Endothelial cell of umbilical vein (primary cell): ENCODE data around the gene SKI. TPM values are rescaled to one million over a fixed set of nuclear protein-coding genes. Genes with fewer than 3 reads are reported as not detected.
A peak's percentile ranks its signal among the peaks of the same experiment; 100 is the strongest.

Experiments
- BruUV-seq: library from RNA; stranded (reverse); fragments of 400-500 nt; replicated peaks from 2 replicates; lab custom pipeline; 2021; lab: Mats Ljungman, UMichigan
- CTCF ChIA-PET: fragments of 300-600, 350-600 bp; sonication (Branson Sonifier 250); formaldehyde crosslinking; loops from one replicate; lab custom pipeline; 2021; ENCODE audit warnings: antibody characterized with exemption, inconsistent platforms; lab: Charles Lee
- POLR2A ChIA-PET: fragments of 300-600, 350-600 bp; sonication (Branson Sonifier 250); formaldehyde crosslinking; loops from one replicate; lab custom pipeline; 2021; ENCODE audit warnings: antibody characterized with exemption, inconsistent platforms; lab: Charles Lee
- DNase-seq: peaks from one replicate; pipeline ENCODE4 v3.0.0-alpha.2; 2011; ENCODE audit warnings: low read depth, low spot score
- FAIRE-seq: peaks from 2 replicates; lab custom pipeline; 2011; peaks lifted over from hg19 to GRCh38; lab: Jason Lieb, UNC
- H2AFZ ChIP-seq: 2 replicates; pipeline ENCODE4 v1.6.0; 2012; ENCODE audit warnings: low read depth, low read length, control low read depth, inconsistent platforms
- H3K27ac ChIP-seq: 2 replicates; pipeline ENCODE4 v1.5.1; 2011; ENCODE audit warnings: low read depth, mild to moderate bottlenecking, control low read depth, low read length, moderate library complexity; ENCODE audit not compliant: insufficient read depth
- H3K27me3 ChIP-seq, 2 experiments: 2 replicates each; pipeline versions ENCODE4 v1.6.0 to v1.6.1; 2011; ENCODE audit warnings: low read length in 2 of 2, mixed read lengths in 1 of 2; ENCODE audit not compliant: control insufficient read depth in 2 of 2, insufficient read depth in 2 of 2
- H3K36me3 ChIP-seq, 2 experiments: 2 replicates in 1 of 2; 3 replicates in 1 of 2; pipeline ENCODE4 v1.5.1; 2011; ENCODE audit warnings: low read length in 2 of 2, mild to moderate bottlenecking in 1 of 2, moderate library complexity in 1 of 2; ENCODE audit not compliant: control insufficient read depth in 2 of 2, insufficient read depth in 2 of 2; ENCODE audit errors: extremely low read depth in 1 of 2
- H3K4me1 ChIP-seq: 3 replicates; pipeline ENCODE4 v1.5.1; 2011; ENCODE audit warnings: mild to moderate bottlenecking, low read length; ENCODE audit not compliant: control insufficient read depth, insufficient read depth; ENCODE audit errors: extremely low read depth
- H3K4me2 ChIP-seq: 2 replicates; pipeline ENCODE4 v1.6.1; 2011; ENCODE audit warnings: low read length, control low read depth, mixed read lengths; ENCODE audit not compliant: insufficient read depth
- H3K4me3 ChIP-seq, 3 experiments: fragments of 200-600 bp in 1 of 3; sonication (generic), shearing (Covaris generic) in 1 of 3; replicated peaks in 1 of 3; 2 replicates each; pipeline ENCODE4 v1.5.1; 2011 to 2016; ENCODE audit warnings: control low read depth in 3 of 3, low read length in 3 of 3, mild to moderate bottlenecking in 2 of 3, inconsistent platforms in 1 of 3, low read depth in 1 of 3, moderate library complexity in 1 of 3; ENCODE audit not compliant: insufficient read depth in 1 of 3
- H3K79me2 ChIP-seq: 2 replicates; pipeline ENCODE4 v1.6.0; 2012; ENCODE audit warnings: low read length, inconsistent platforms; ENCODE audit not compliant: control insufficient read depth, insufficient read depth
- H3K9ac ChIP-seq: replicated peaks from 2 replicates; pipeline ENCODE3; 2011; ENCODE audit warnings: low read length, control low read depth; ENCODE audit not compliant: insufficient read depth; ENCODE audit errors: extremely low read depth
- H3K9me1 ChIP-seq: replicated peaks from 3 replicates; pipeline ENCODE4 v1.6.0; 2011; ENCODE audit warnings: mild to moderate bottlenecking, low read length; ENCODE audit not compliant: control insufficient read depth, insufficient read depth; ENCODE audit errors: extremely low read depth
- H3K9me3 ChIP-seq: replicated peaks from 2 replicates; pipeline ENCODE4 v1.5.1; 2012; ENCODE audit warnings: low read length, inconsistent platforms; ENCODE audit not compliant: control insufficient read depth, insufficient read depth
- H4K20me1 ChIP-seq: replicated peaks from 2 replicates; pipeline ENCODE3; 2011; ENCODE audit warnings: mild to moderate bottlenecking, low read length; ENCODE audit not compliant: control insufficient read depth, insufficient read depth; ENCODE audit errors: extremely low read depth
- CTCF ChIP-seq, 2 donors: IDR thresholded peaks; 1 replicate in 1 of 2; 2 replicates in 1 of 2; pipeline ENCODE4 v1.5.1; 2011; ENCODE audit warnings: low read length in 2 of 2, mild to moderate bottlenecking in 2 of 2, moderate library complexity in 2 of 2, control low read depth in 1 of 2, inconsistent platforms in 1 of 2, low read depth in 1 of 2; ENCODE audit not compliant: insufficient read depth in 1 of 2; ENCODE audit errors: extremely low read depth in 1 of 2
- EZH2 ChIP-seq: IDR thresholded peaks from 2 replicates; pipeline ENCODE4 v1.6.1; 2012; ENCODE audit warnings: borderline replicate concordance, low read depth, mild to moderate bottlenecking, moderate library complexity, low read length, inconsistent platforms; ENCODE audit not compliant: severe bottlenecking
- FOS ChIP-seq: IDR thresholded peaks from 2 replicates; pipeline ENCODE4 v1.6.1; 2011; ENCODE audit warnings: mild to moderate bottlenecking, low read length, moderate library complexity, borderline replicate concordance; ENCODE audit not compliant: insufficient read depth
- GATA2 ChIP-seq: IDR thresholded peaks from 2 replicates; pipeline ENCODE4 v1.7.0; 2011; ENCODE audit warnings: low read depth, mild to moderate bottlenecking, moderate library complexity, mixed read lengths, low read length; ENCODE audit not compliant: insufficient read length, insufficient read depth
- JUN ChIP-seq: IDR thresholded peaks from 2 replicates; pipeline ENCODE4 v1.6.1; 2011; ENCODE audit warnings: borderline replicate concordance, low read depth; ENCODE audit not compliant: insufficient read length, insufficient read depth
- MYC ChIP-seq: IDR thresholded peaks from one replicate; pipeline ENCODE4 v1.6.1; 2011; ENCODE audit warnings: mild to moderate bottlenecking, low read depth, low read length
- POLR2A ChIP-seq: IDR thresholded peaks from 2 replicates; pipeline ENCODE4 v1.6.1; 2012; ENCODE audit warnings: low read depth, mild to moderate bottlenecking, control low read depth, low read length
- POLR2AphosphoS5 ChIP-seq: IDR thresholded peaks from 2 replicates; pipeline ENCODE4 v1.6.1; 2012; ENCODE audit warnings: low read depth, mild to moderate bottlenecking, control low read depth, low read length, moderate library complexity; ENCODE audit not compliant: insufficient read depth
- dilution Hi-C: fragments of 300-500 bp; cut with MboI; formaldehyde crosslinking; loops from one replicate; pipeline ENCODE4 v1.15.0; 2019; ENCODE audit warnings: low sequenced_read_pairs; ENCODE audit not compliant: extremely low pct_ligation_motif_present
- intact Hi-C: fragments of 100-400 bp; cut with micrococcal nuclease; formaldehyde crosslinking; loops from one replicate; pipeline ENCODE4 v1.10.0; 2022
- polyA plus RNA-seq, 4 experiments: library from polyadenylated mRNA; depleted of rRNA in 3 of 4; stranded (reverse) in 3 of 4; unstranded in 1 of 4; fragments of >200 nt; gene quantifications; 2 replicates each; pipeline versions ENCODE4 v1.2.1 to v1.2.3, GENCODE V29; 2011 to 2012; ENCODE audit warnings: missing spikeins in 1 of 4
- total RNA-seq: library from RNA; stranded (reverse); gene quantifications from 2 replicates; pipeline ENCODE4 v1.2.3, GENCODE V29; 2021
- TF ChIP-seq, protein P1 (sequence below): IDR thresholded peaks from 2 replicates; pipeline ENCODE4 v1.6.1; 2011; ENCODE audit not compliant: insufficient read depth, insufficient read length

The SKI gene
- total and polyA plus RNA-seq, 2 donors (not counting 3 experiments of a cell fraction or from before 2014, with no cell fraction given), result 11.6 to 80.3 TPM

DNA sequence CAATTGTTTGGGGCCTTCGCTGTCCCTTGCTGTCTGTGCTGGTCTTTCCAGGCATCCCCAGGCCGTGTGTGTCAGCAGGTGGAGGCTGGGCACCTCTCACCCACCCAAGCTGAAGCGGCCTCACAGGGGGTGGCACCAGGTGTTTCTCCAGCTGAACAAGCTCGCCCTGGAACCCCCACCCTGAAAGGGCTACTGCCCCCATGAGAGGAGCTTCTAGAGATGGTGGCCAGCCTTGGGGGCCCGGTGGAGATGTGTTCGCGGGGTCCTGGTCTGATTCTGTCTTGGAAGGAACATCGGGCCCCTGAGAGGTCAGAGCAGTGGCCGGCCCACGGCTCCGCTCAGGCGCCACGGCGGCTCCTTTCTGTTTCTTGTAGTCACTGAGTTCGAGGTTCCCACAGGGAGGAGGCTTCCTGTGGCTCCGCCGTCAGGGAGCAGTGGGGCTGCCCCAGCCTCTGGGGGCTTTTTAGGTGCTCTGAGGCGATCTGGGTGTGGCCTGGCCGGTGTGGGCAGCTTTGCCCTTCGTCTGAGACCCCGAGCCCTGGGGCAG lies 46.9 kb downstream of the SKI start:
- Histone ChIP-seq H3K27me3 (no peaks in the 10 kb centered on the region), H3K79me2 (peaks cover 95% of the 10 kb centered on the region), H3K4me3 (no peak overlapping the region), H2AFZ (no peak overlapping the region), H4K20me1 (no peaks in the 10 kb centered on the region), H3K9ac (no peak overlapping the region), H3K9me3 (no peaks in the 10 kb centered on the region), H3K9me1 (no peaks in the 10 kb centered on the region), H3K36me3 (peaks cover 0 to 4% of the 10 kb centered on the region in 2 experiments), H3K27ac (peak overlapping the region; percentile 35), H3K4me2 (no peak overlapping the region), H3K4me1 (peaks cover 23% of the 10 kb centered on the region)
- intact Hi-C loops, result no loop called here
- DNase-seq (no peak), FAIRE-seq (no peak)
- TF ChIP-seq JUN (no peak), POLR2AphosphoS5 (no peak), POLR2A (no peak), FOS (no peak), MYC (no peak), GATA2 (no peak), CTCF (IDR thresholded peaks at IDR 0.05; ENCODE audit: extremely low read depth in 1 of 2, insufficient read depth in 1 of 2, low read depth in 1 of 2, low read length in 2 of 2) (no peak), EZH2 (no peak)
- TF ChIP-seq, protein P1, sequence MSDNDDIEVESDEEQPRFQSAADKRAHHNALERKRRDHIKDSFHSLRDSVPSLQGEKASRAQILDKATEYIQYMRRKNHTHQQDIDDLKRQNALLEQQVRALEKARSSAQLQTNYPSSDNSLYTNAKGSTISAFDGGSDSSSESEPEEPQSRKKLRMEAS, result no peak
- no TSS peak for BruUV-seq
- CTCF ChIA-PET, result interaction anchor here (1.6 to 1.9 kb wide), 2 partner anchors 14 to 76 kb away, joined by 4 read pairs; no protein-coding TSS in a partner anchor
- dilution Hi-C loops, result no loop called here
- POLR2A ChIA-PET, result no interaction called here
